ENCODE data around the gene ANKRD42. TPM values are rescaled to one million over a fixed set of nuclear protein-coding genes. Genes with fewer than 3 reads are reported as not detected.

Gene ANKRD42
- total and polyA plus RNA-seq, 2 of the 8 experiments (the other 6 are each of a cell fraction or from before 2014, with no cell fraction given), result 2.0 to 5.5 TPM

DNA sequence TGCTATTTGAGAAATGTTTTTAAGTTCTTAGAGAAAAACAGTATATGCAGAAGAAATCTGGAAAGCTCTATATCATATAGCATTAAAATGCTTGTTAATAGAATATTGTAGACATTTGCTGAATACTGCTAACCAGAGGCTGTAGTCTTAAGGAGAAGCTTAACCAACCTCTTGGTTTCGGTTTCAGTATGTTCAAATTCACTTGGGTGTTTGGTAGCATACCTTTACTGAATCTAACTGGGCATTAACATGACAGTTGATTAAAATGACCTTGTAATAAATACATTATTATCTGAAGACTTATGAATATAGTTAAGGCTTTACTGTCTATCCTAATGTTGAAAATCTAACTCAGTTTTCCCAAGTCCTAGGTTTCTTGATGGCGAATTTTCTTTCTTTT lies 31.1 kb upstream of the ANKRD42 start:
- no peak overlapping the region for H3K27ac ChIP-seq (ENCODE audit: low read depth, low read length)
- POLR2A ChIA-PET (ENCODE audit: partially characterized antibody), result interaction anchor here (1.4 kb wide), 1 partner anchor 25 kb away, joined by 5 read pairs; no protein-coding TSS in a partner anchor
- H3K27me3 ChIP-seq (replicated peaks in 1 of 4; ENCODE audit: control insufficient read depth in 3 of 4, extremely low read depth in 1 of 4, insufficient read depth in 3 of 4, low read length in 3 of 4), result no peaks in the 10 kb centered on the region
- H3K4me2 ChIP-seq (ENCODE audit: insufficient read depth in 1 of 2, low read depth in 2 of 2, low read length in 2 of 2), result no peak overlapping the region
- H3K18ac ChIP-seq (ENCODE audit: extremely low read depth, low read length), result no peak overlapping the region
- no peak overlapping the region for H3K14ac ChIP-seq (ENCODE audit: insufficient read length)
- no peak overlapping the region for H3K9ac ChIP-seq (replicated peaks in 1 of 4; ENCODE audit: extremely low read depth in 1 of 4, low read depth in 3 of 4, low read length in 3 of 4)
- H2BK5ac ChIP-seq (ENCODE audit: low read depth, low read length), result no peak overlapping the region
- no peak for FAIRE-seq
- no peak overlapping the region for H2AFZ ChIP-seq (ENCODE audit: low read length)
- no peak overlapping the region for H2BK15ac ChIP-seq (ENCODE audit: low read length)
- H4K91ac ChIP-seq (replicated peaks; ENCODE audit: insufficient read length, low read length), result no peak overlapping the region
- H3K79me1 ChIP-seq (ENCODE audit: low read depth, low read length), result peaks cover 4% of the 10 kb centered on the region; the same call in 1 of the 2 replicates
- H4K5ac ChIP-seq (ENCODE audit: insufficient read length, low read depth, low read length), result no peak overlapping the region
- peaks cover 17 to 18% of the 10 kb centered on the region in 2 experiments for H4K20me1 ChIP-seq (replicated peaks in 1 of 2; ENCODE audit: control insufficient read depth in 1 of 2, insufficient read depth in 2 of 2, low read length in 2 of 2)
- H3K23me2 ChIP-seq (ENCODE audit: low read depth, low read length), result peaks cover 2% of the 10 kb centered on the region; the same call in 1 of the 2 replicates
- no peak for DNase-seq (ENCODE audit: low read depth in 1 of 2, low spot score in 2 of 2)
- peaks cover 28 to 95% of the 10 kb centered on the region in 2 experiments for H3K79me2 ChIP-seq (ENCODE audit: control insufficient read depth in 1 of 2, insufficient read depth in 2 of 2, low read length in 2 of 2)
- H2BK12ac ChIP-seq (ENCODE audit: low read depth, low read length), result no peak overlapping the region
- H3K56ac ChIP-seq (replicated peaks; ENCODE audit: insufficient read length, low read depth, low read length), result no peak overlapping the region
- H2BK120ac ChIP-seq (replicated peaks; ENCODE audit: low read depth, low read length), result no peak overlapping the region
- peaks cover 0 to 7% (median 2%) of the 10 kb centered on the region in 4 experiments; a peak in 1 of 7 replicates for H3K4me1 ChIP-seq (replicated peaks in 1 of 4; ENCODE audit: control insufficient read depth in 3 of 4, insufficient read depth in 4 of 4, low read length in 3 of 4)
- H3K36me3 ChIP-seq (ENCODE audit: control insufficient read depth in 2 of 4, insufficient read depth in 4 of 4, low read length in 3 of 4), result peaks cover 10 to 69% (median 24%) of the 10 kb centered on the region in 4 experiments
- H2BK20ac ChIP-seq (ENCODE audit: low read length), result no peak overlapping the region
- H3K9me3 ChIP-seq (ENCODE audit: insufficient read depth in 2 of 2, low read depth in 1 of 2, low read length in 1 of 2), result no peaks in the 10 kb centered on the region
- no peak overlapping the region for H3K23ac ChIP-seq (ENCODE audit: insufficient read length)
- no peak overlapping the region for H2AK5ac ChIP-seq (ENCODE audit: low read depth, low read length)
- H4K8ac ChIP-seq (ENCODE audit: extremely low read depth, insufficient read depth, low read length), result no peak overlapping the region
- 93% methylated on average over 2 of the region's 2 CpGs; no CpG with 5 or more reads in 1 of the 2 experiments for WGBS, 2 experiments (ENCODE audit: extremely low coverage in 1 of 2, insufficient coverage in 1 of 2, insufficient read length in 1 of 2, insufficient replicate concordance in 2 of 2, low coverage in 1 of 2, low lambda C conversion rate in 2 of 2, missing lambda C conversion rate in 1 of 2)
- H3K4ac ChIP-seq (replicated peaks; ENCODE audit: insufficient read length, low read depth, low read length), result no peak overlapping the region
- CTCF ChIA-PET (ENCODE audit: partially characterized antibody), result no interaction called here
- H3K4me3 ChIP-seq (ENCODE audit: extremely low read depth in 1 of 4, insufficient read depth in 2 of 4, low read depth in 3 of 4, low read length in 4 of 4), result no peak overlapping the region
- TF ChIP-seq POU5F1 (IDR thresholded peaks at IDR 0.05; ENCODE audit: low read depth, low read length), result no peak
- no peak for TF ChIP-seq EGR1 (IDR thresholded peaks at IDR 0.05; ENCODE audit: borderline replicate concordance, low read depth, low read length)
- no peak for TF ChIP-seq RFX5 (IDR thresholded peaks at IDR 0.05; ENCODE audit: borderline replicate concordance, low read depth, low read length)
- no peak for TF ChIP-seq POLR2A (IDR thresholded peaks at IDR 0.05; ENCODE audit: control extremely low read depth in 1 of 2, low read depth in 2 of 2, low read length in 2 of 2)
- TF ChIP-seq TEAD4 (IDR thresholded peaks at IDR 0.05; ENCODE audit: low read depth, low read length), result no peak
- TF ChIP-seq CHD2 (IDR thresholded peaks at IDR 0.05; ENCODE audit: low read length), result no peak
- no peak for TF ChIP-seq CBX8 (IDR thresholded peaks at IDR 0.05; ENCODE audit: borderline replicate concordance, low read depth, low read length)
- TF ChIP-seq RXRA (IDR thresholded peaks at IDR 0.05; ENCODE audit: insufficient read depth, low read depth, low read length), result no peak
- no peak for TF ChIP-seq CEBPB (IDR thresholded peaks at IDR 0.05; ENCODE audit: low read depth, low read length)
- TF ChIP-seq HDAC6 (IDR thresholded peaks at IDR 0.05; ENCODE audit: low read depth, low read length), result no peak
- TF ChIP-seq TAF7 (optimal IDR thresholded peaks at IDR 0.05; ENCODE audit: borderline replicate concordance, low read depth, low read length), result no peak
- no peak for TF ChIP-seq SIRT6 (IDR thresholded peaks at IDR 0.05; ENCODE audit: low read length)
- no peak for TF ChIP-seq NRF1 (IDR thresholded peaks at IDR 0.05; ENCODE audit: low read depth, low read length)
- no peak for TF ChIP-seq PHF8 (conservative IDR thresholded peaks at IDR 0.05; ENCODE audit: low read depth, low read length)
- no peak for TF ChIP-seq ASH2L (IDR thresholded peaks at IDR 0.05; ENCODE audit: low read length)

Data from H1 (cell line).